ENCODE measurements around the gene TENM3.

TENM3 gene

GRCh38 chr4:182278729-182279128, 35.5 kb downstream of the TENM3 start:
- Histone ChIP-seq H3K9ac (ENCODE audit: low read depth, low read length) (no peak overlapping the region), H3K9me3 (ENCODE audit: control insufficient read depth, insufficient read depth, low read length) (no peaks in the 10 kb centered on the region), H3K27me3 (ENCODE audit: control insufficient read depth, insufficient read depth, low read length) (no peaks in the 10 kb centered on the region), H3K36me3 (ENCODE audit: control insufficient read depth, insufficient read depth, low read length) (no peaks in the 10 kb centered on the region), H3K4me3 (ENCODE audit: low read depth, low read length) (no peak overlapping the region), H3K4me1 (ENCODE audit: control insufficient read depth, insufficient read depth, low read length) (no peaks in the 10 kb centered on the region)

GRCh38 chr4:182280436-182281111, 37.4 kb downstream of the TENM3 start:
- H3K4me1 ChIP-seq (ENCODE audit: control insufficient read depth, insufficient read depth, low read length) = no peaks in the 10 kb centered on the region
- no peaks in the 10 kb centered on the region for H3K36me3 ChIP-seq (ENCODE audit: control insufficient read depth, insufficient read depth, low read length)
- no peaks in the 10 kb centered on the region for H3K27me3 ChIP-seq (ENCODE audit: control insufficient read depth, insufficient read depth, low read length)
- H3K9me3 ChIP-seq (ENCODE audit: control insufficient read depth, insufficient read depth, low read length) = no peaks in the 10 kb centered on the region
- H3K9ac ChIP-seq (ENCODE audit: low read depth, low read length) = no peak overlapping the region
- H3K4me3 ChIP-seq (ENCODE audit: low read depth, low read length) = no peak overlapping the region

- H3K4me1 ChIP-seq (ENCODE audit: control insufficient read depth, insufficient read depth, low read length) = no peaks in the 10 kb centered on the region
- no peak overlapping the region for H3K4me3 ChIP-seq (ENCODE audit: low read depth, low read length)
- no peaks in the 10 kb centered on the region for H3K36me3 ChIP-seq (ENCODE audit: control insufficient read depth, insufficient read depth, low read length)
- no peaks in the 10 kb centered on the region for H3K27me3 ChIP-seq (ENCODE audit: control insufficient read depth, insufficient read depth, low read length)
- H3K9ac ChIP-seq (ENCODE audit: low read depth, low read length) = no peak overlapping the region
- no peaks in the 10 kb centered on the region for H3K9me3 ChIP-seq (ENCODE audit: control insufficient read depth, insufficient read depth, low read length)
These were observed 42.8 kb downstream of the TENM3 start for GRCh38 chr4:182286035-182286434.

- Histone ChIP-seq H3K4me3 (ENCODE audit: low read depth, low read length) (no peak overlapping the region), H3K36me3 (ENCODE audit: control insufficient read depth, insufficient read depth, low read length) (no peaks in the 10 kb centered on the region), H3K9ac (ENCODE audit: low read depth, low read length) (no peak overlapping the region), H3K27me3 (ENCODE audit: control insufficient read depth, insufficient read depth, low read length) (no peaks in the 10 kb centered on the region), H3K4me1 (ENCODE audit: control insufficient read depth, insufficient read depth, low read length) (no peaks in the 10 kb centered on the region), H3K9me3 (ENCODE audit: control insufficient read depth, insufficient read depth, low read length) (no peaks in the 10 kb centered on the region)
These were observed 43.7 kb downstream of the TENM3 start for GRCh38 chr4:182286931-182287330.

- H3K4me3 ChIP-seq (ENCODE audit: low read depth, low read length) = no peak overlapping the region
These were observed 45.3 kb downstream of the TENM3 start for GRCh38 chr4:182288534-182288933.

GRCh38 chr4:182289809-182290208, 46.6 kb downstream of the TENM3 start:
- Histone ChIP-seq H3K4me3 (ENCODE audit: low read depth, low read length) (no peak overlapping the region), H3K9ac (ENCODE audit: low read depth, low read length) (no peak overlapping the region), H3K9me3 (ENCODE audit: control insufficient read depth, insufficient read depth, low read length) (no peaks in the 10 kb centered on the region), H3K4me1 (ENCODE audit: control insufficient read depth, insufficient read depth, low read length) (peaks cover 14% of the 10 kb centered on the region), H3K27me3 (ENCODE audit: control insufficient read depth, insufficient read depth, low read length) (no peaks in the 10 kb centered on the region), H3K36me3 (ENCODE audit: control insufficient read depth, insufficient read depth, low read length) (no peaks in the 10 kb centered on the region)

More at GRCh38 chr4:182288534-182288933, 45.3 kb downstream of the TENM3 start:
- H3K9me3 ChIP-seq (ENCODE audit: control insufficient read depth, insufficient read depth, low read length) = no peaks in the 10 kb centered on the region
- peaks cover 6% of the 10 kb centered on the region for H3K4me1 ChIP-seq (ENCODE audit: control insufficient read depth, insufficient read depth, low read length)
- H3K36me3 ChIP-seq (ENCODE audit: control insufficient read depth, insufficient read depth, low read length) = no peaks in the 10 kb centered on the region
- no peaks in the 10 kb centered on the region for H3K27me3 ChIP-seq (ENCODE audit: control insufficient read depth, insufficient read depth, low read length)
- H3K9ac ChIP-seq (ENCODE audit: low read depth, low read length) = no peak overlapping the region

GRCh38 chr4:182291175-182291574, 48.0 kb downstream of the TENM3 start:
- H3K9me3 ChIP-seq (ENCODE audit: control insufficient read depth, insufficient read depth, low read length) = no peaks in the 10 kb centered on the region
- H3K9ac ChIP-seq (ENCODE audit: low read depth, low read length) = no peak overlapping the region
- H3K4me3 ChIP-seq (ENCODE audit: low read depth, low read length) = no peak overlapping the region
- H3K27me3 ChIP-seq (ENCODE audit: control insufficient read depth, insufficient read depth, low read length) = no peaks in the 10 kb centered on the region
- no peaks in the 10 kb centered on the region for H3K36me3 ChIP-seq (ENCODE audit: control insufficient read depth, insufficient read depth, low read length)
- peaks cover 14% of the 10 kb centered on the region for H3K4me1 ChIP-seq (ENCODE audit: control insufficient read depth, insufficient read depth, low read length)

- Histone ChIP-seq H3K4me3 (ENCODE audit: low read depth, low read length) (no peak overlapping the region), H3K27me3 (ENCODE audit: control insufficient read depth, insufficient read depth, low read length) (no peaks in the 10 kb centered on the region), H3K36me3 (ENCODE audit: control insufficient read depth, insufficient read depth, low read length) (no peaks in the 10 kb centered on the region), H3K9ac (ENCODE audit: low read depth, low read length) (no peak overlapping the region), H3K9me3 (ENCODE audit: control insufficient read depth, insufficient read depth, low read length) (no peaks in the 10 kb centered on the region), H3K4me1 (ENCODE audit: control insufficient read depth, insufficient read depth, low read length) (peaks cover 14% of the 10 kb centered on the region)
These were observed 48.5 kb downstream of the TENM3 start for GRCh38 chr4:182291597-182292270.

- no peaks in the 10 kb centered on the region for H3K27me3 ChIP-seq (ENCODE audit: control insufficient read depth, insufficient read depth, low read length)
- no peaks in the 10 kb centered on the region for H3K9me3 ChIP-seq (ENCODE audit: control insufficient read depth, insufficient read depth, low read length)
- H3K4me3 ChIP-seq (ENCODE audit: low read depth, low read length) = no peak overlapping the region
- H3K36me3 ChIP-seq (ENCODE audit: control insufficient read depth, insufficient read depth, low read length) = no peaks in the 10 kb centered on the region
- H3K9ac ChIP-seq (ENCODE audit: low read depth, low read length) = no peak overlapping the region
- peaks cover 14% of the 10 kb centered on the region for H3K4me1 ChIP-seq (ENCODE audit: control insufficient read depth, insufficient read depth, low read length)
These were observed 49.4 kb downstream of the TENM3 start for GRCh38 chr4:182292612-182293011.

GRCh38 chr4:182293691-182294255, 50.6 kb downstream of the TENM3 start:
- H3K27me3 ChIP-seq (ENCODE audit: control insufficient read depth, insufficient read depth, low read length) = no peaks in the 10 kb centered on the region
- H3K9me3 ChIP-seq (ENCODE audit: control insufficient read depth, insufficient read depth, low read length) = no peaks in the 10 kb centered on the region

GRCh38 chr4:182294451-182294850, 51.2 kb downstream of the TENM3 start:
- H3K36me3 ChIP-seq (ENCODE audit: control insufficient read depth, insufficient read depth, low read length) = no peaks in the 10 kb centered on the region
- H3K4me1 ChIP-seq (ENCODE audit: control insufficient read depth, insufficient read depth, low read length) = peaks cover 14% of the 10 kb centered on the region
- H3K9me3 ChIP-seq (ENCODE audit: control insufficient read depth, insufficient read depth, low read length) = no peaks in the 10 kb centered on the region
- no peak overlapping the region for H3K9ac ChIP-seq (ENCODE audit: low read depth, low read length)
- no peak overlapping the region for H3K4me3 ChIP-seq (ENCODE audit: low read depth, low read length)
- no peaks in the 10 kb centered on the region for H3K27me3 ChIP-seq (ENCODE audit: control insufficient read depth, insufficient read depth, low read length)

More at GRCh38 chr4:182293691-182294255, 50.6 kb downstream of the TENM3 start:
- no peak overlapping the region for H3K4me3 ChIP-seq (ENCODE audit: low read depth, low read length)
- H3K36me3 ChIP-seq (ENCODE audit: control insufficient read depth, insufficient read depth, low read length) = no peaks in the 10 kb centered on the region
- no peak overlapping the region for H3K9ac ChIP-seq (ENCODE audit: low read depth, low read length)
- H3K4me1 ChIP-seq (ENCODE audit: control insufficient read depth, insufficient read depth, low read length) = peaks cover 14% of the 10 kb centered on the region

- Histone ChIP-seq H3K4me1 (ENCODE audit: control insufficient read depth, insufficient read depth, low read length) (peaks cover 14% of the 10 kb centered on the region), H3K9ac (ENCODE audit: low read depth, low read length) (no peak overlapping the region), H3K4me3 (ENCODE audit: low read depth, low read length) (no peak overlapping the region), H3K36me3 (ENCODE audit: control insufficient read depth, insufficient read depth, low read length) (no peaks in the 10 kb centered on the region), H3K9me3 (ENCODE audit: control insufficient read depth, insufficient read depth, low read length) (no peaks in the 10 kb centered on the region), H3K27me3 (ENCODE audit: control insufficient read depth, insufficient read depth, low read length) (no peaks in the 10 kb centered on the region)
These were observed 54.5 kb downstream of the TENM3 start for GRCh38 chr4:182297659-182298058.
